Keratinocyte (primary cell): Measurements from ENCODE around the gene LCOR.

Experiments used
- EZH2 ChIP-seq: IDR thresholded peaks from one replicate; pipeline ENCODE4 v1.6.1; 2012; ENCODE audit warnings: inconsistent platforms, mild to moderate bottlenecking, low read length, moderate library complexity
- TF ChIP-seq, protein P1 (sequence below), 3 experiments: IDR thresholded peaks in 1 of 3; conservative IDR thresholded peaks in 1 of 3; optimal IDR thresholded peaks in 1 of 3; 2 replicates in 2 of 3; 3 replicates in 1 of 3; pipeline versions ENCODE3 to v1.5.1; 2011; ENCODE audit warnings: low read length in 3 of 3, mild to moderate bottlenecking in 3 of 3, moderate library complexity in 2 of 3, control low read depth in 1 of 3, inconsistent platforms in 1 of 3; ENCODE audit not compliant: insufficient read depth in 2 of 3; ENCODE audit errors: extremely low read depth in 1 of 3

DNA sequence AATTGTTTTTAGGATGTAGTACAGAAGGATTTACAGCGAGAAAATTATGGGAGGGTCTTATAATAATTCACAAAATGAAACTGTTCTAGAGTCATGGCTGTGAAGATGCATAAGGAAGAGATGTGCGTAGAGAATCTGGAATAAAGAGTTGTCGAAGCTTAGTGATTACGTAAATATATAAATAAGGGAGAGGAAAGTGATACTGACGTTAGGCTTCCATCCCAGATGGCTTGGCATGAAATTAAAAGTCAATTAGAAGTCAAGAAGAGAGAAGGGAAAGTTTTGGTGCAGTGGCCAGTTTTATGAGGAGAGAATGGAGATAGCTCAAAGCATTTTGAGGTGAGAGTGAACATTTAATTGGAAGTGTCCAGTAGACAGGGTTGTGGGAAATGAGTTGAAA is 85.5 kb downstream of the LCOR start:
- TF ChIP-seq, protein P1, sequence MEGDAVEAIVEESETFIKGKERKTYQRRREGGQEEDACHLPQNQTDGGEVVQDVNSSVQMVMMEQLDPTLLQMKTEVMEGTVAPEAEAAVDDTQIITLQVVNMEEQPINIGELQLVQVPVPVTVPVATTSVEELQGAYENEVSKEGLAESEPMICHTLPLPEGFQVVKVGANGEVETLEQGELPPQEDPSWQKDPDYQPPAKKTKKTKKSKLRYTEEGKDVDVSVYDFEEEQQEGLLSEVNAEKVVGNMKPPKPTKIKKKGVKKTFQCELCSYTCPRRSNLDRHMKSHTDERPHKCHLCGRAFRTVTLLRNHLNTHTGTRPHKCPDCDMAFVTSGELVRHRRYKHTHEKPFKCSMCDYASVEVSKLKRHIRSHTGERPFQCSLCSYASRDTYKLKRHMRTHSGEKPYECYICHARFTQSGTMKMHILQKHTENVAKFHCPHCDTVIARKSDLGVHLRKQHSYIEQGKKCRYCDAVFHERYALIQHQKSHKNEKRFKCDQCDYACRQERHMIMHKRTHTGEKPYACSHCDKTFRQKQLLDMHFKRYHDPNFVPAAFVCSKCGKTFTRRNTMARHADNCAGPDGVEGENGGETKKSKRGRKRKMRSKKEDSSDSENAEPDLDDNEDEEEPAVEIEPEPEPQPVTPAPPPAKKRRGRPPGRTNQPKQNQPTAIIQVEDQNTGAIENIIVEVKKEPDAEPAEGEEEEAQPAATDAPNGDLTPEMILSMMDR (optimal IDR thresholded peaks at IDR 0.05 in 1 of 3, IDR thresholded peaks at IDR 0.05 in 1 of 3, conservative IDR thresholded peaks at IDR 0.05 in 1 of 3; ENCODE audit: extremely low read depth in 1 of 3, insufficient read depth in 2 of 3, low read length in 3 of 3): no peak
- no peak for TF ChIP-seq EZH2
